AG09319 (cell line): ENCODE measurements around the gene AXIN2.

Experiments used
- DNase-seq: peaks from one replicate; pipeline ENCODE4 v3.0.0-alpha.2; 2010; ENCODE audit warnings: low read depth; ENCODE audit errors: extremely low read depth
- CTCF ChIP-seq: IDR thresholded peaks from 2 replicates; pipeline ENCODE4 v1.5.1; 2011; ENCODE audit warnings: low read depth, mild to moderate bottlenecking, inconsistent platforms, low read length, moderate library complexity

Gene AXIN2

GRCh38 chr17:65557349-65558310, 3.8 kb downstream of the AXIN2 start:
- no peak for TF ChIP-seq CTCF
- DNase-seq = no peak

- TF ChIP-seq CTCF = no peak
- DNase-seq = no peak
These were observed 4.5 kb downstream of the AXIN2 start for GRCh38 chr17:65556910-65557348.

- DNase-seq = no peak
- peak; percentile 78 for TF ChIP-seq CTCF
These were observed 5.2 kb downstream of the AXIN2 start for GRCh38 chr17:65556014-65556909.

GRCh38 chr17:65554553-65555223, 6.8 kb downstream of the AXIN2 start:
- peak; percentile 42 for TF ChIP-seq CTCF
- DNase-seq = no peak

- DNase-seq = no peak
- TF ChIP-seq CTCF = no peak
These were observed 7.5 kb downstream of the AXIN2 start for GRCh38 chr17:65553646-65554552.

GRCh38 chr17:65553009-65553645, 8.3 kb downstream of the AXIN2 start:
- no peak for DNase-seq
- no peak for TF ChIP-seq CTCF
